Putamen (tissue), 1 donor: ENCODE measurements around the gene APRT.

ENCODE experiments used
- DNase-seq: peaks from one replicate; pipeline ENCODE4 v3.0.0-alpha.2; 2016; ENCODE audit warnings: low spot score

Gene APRT

GRCh38 chr16:88811769-88812512 is at the start of gene APRT:
Gene APRT, minus strand, starts transcription at chr16:88811928. Its CDS starts 29 bp downstream, at chr16:88811899.
- peak; percentile 91 for DNase-seq

DNA sequence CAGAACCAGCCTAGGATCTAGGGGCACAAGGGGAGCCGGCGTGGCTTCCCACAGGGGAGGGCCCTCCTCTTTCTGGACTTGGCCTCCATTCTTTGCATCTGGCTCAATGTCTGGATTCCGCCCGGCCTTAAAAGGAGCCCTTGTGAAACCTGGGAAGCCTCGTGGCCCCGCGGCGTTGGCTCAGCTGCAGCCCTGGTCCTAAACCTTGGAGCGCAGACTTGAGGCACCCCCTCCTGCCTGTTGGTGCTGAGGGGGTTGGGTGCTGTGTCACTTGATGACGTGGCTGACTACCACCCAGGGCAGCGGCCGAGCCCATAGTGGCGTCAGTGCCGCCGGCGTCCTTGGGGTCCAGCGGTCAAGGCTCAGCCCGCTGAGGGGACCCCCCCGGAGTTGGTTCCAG is 49.6 kb upstream of the APRT start:
- DNase-seq, result no peak

GRCh38 chr16:88859381-88860091 is 47.8 kb upstream of the APRT start:
- no peak for DNase-seq

- DNase-seq, result peak; percentile 76
Observed at GRCh38 chr16:88857728-88858339, 46.1 kb upstream of the APRT start.

DNA sequence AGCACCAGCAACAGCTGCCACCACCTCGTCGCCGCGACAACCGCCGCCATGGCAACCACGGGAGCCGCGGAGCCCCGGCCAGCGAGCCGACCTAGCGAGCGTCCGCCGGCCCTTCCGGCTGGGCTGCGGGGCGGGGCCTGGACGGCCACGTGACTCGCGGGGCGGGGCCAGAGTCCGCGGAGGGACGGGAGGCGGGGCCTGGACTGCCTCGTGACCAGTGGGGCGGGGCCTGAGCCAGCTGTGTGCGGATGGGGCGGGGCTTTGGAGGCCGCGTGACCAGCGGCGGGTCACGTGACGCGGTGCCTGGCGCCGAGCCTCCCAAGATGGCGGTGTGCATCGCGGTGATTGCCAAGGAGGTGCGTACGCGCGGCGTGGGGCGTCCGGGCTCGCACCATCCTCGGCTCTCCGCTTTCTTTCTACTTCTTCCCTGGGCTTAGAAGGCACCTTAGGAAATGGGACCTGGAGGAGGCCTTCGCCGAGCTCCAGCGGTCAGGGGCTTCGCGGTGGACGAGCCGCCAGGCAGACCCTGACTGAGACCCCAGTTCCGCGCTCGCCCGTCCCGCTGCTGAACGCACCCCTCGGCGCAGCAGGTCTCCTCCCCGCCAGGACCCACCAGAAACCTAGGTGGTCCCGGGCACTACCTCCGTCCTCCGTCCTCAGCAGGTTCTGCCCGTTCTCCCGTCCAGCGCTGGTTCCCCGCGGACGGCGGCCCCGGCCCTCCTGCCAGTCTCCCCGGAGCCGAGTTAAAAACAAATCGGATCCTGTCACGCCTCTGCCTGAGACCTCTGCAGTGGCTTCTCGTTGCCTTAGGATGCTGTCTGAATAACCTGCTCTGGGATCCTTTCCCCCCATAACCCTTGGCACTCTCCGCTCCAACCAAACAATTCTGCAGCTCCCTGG is 45.4 kb upstream of the APRT start, which contains the start of the genes GALNS and TRAPPC2L:
TSS of gene GALNS (minus strand) at position 120 of the 900 bp plus-strand sequence. CDS start at position 50, 70 bp downstream.
TSS of gene TRAPPC2L (plus strand) at position 300 of the 900 bp plus-strand sequence. CDS start at position 324, 24 bp downstream.
- DNase-seq, result peak; percentile 97

GRCh38 chr16:88856122-88856827 is 44.5 kb upstream of the APRT start:
- no peak for DNase-seq

GRCh38 chr16:88855736-88856121 is 44.0 kb upstream of the APRT start:
- DNase-seq, result no peak

DNA sequence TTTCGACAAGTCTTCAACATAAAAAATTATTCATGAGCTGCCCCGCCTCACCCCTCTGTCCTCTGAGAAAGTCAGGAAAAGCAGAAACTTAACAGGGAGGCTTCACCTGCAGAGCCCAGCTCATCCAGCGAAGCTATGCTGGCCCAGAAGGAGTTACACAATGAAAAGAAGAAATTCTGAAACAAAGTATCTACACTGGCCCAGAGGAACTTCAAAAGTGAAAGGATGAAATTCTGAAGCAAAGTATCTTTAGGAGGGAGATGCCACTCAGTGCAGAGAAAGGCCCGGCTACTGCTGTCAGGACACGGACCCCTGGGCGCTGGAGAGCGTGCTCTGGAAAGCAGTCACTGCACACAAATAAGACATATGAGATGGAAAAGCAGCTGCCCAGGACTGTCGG is 43.4 kb upstream of the APRT start:
- DNase-seq, result no peak

- DNase-seq, result no peak
Observed at GRCh38 chr16:88854306-88855111, 42.8 kb upstream of the APRT start.

DNA sequence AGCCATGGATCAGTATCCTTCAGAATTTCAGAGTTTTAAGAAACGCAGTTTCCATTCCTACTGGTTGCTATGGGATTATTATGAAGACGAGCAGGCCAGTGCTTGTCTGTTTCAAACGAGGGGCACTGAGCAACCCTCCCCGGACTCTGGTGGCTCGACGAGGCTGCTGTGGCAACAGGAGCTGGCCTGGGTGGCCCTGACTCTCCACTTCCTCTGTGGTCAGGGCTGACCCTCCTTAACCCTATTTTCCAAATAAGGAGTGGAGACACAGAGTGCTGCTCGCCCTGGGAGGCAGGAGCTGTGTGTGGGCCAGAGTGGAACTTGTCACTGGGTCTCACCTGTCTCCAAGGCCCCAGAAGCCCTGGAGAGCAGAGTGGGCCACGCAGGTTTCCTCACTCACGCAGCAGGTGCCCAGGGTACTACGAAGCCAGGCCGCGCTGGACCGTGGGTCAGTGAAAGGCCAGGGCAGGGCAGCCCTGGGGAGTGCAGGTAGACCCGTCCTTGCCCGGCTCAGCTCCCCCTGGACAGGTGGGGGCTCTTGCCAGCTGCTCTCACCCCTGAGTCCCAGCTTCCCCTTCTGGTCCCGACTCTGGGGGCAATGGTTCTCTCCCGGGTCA is 41.7 kb upstream of the APRT start:
- DNase-seq, result no peak

GRCh38 chr16:88851616-88852015 is 39.9 kb upstream of the APRT start:
- DNase-seq, result no peak

DNA sequence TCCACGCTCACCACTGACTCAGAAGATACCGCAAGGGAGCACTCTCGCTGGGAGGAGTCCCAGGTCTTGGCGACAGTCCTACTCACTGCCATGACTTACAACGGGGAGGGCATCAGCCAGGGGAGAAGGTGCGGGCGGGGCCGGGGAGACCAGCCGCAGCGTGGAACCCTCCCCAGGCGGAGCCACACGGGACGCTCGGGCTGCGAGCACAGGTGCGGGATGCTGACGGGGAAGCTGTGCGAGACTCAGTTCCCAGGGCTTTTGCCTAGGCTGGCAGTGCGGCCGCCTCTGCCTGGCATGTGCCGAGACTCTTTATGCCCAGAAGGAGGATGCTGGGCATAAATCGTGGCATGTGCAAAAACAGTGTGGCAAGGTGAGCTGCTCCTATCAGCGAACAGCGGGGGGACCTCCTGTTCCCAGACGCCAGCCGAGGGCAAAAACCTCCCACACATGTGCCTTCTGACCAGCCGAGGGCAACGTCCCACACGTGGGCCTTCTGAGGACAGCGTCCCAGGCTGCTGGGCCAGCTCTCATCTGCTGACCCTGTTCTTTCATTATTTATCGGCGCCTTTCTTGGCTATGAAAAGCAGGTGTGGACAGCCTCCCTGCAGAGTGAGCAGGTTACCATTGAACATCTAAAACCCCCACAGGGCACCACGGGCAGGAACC is 38.9 kb upstream of the APRT start:
- DNase-seq, result no peak

DNA sequence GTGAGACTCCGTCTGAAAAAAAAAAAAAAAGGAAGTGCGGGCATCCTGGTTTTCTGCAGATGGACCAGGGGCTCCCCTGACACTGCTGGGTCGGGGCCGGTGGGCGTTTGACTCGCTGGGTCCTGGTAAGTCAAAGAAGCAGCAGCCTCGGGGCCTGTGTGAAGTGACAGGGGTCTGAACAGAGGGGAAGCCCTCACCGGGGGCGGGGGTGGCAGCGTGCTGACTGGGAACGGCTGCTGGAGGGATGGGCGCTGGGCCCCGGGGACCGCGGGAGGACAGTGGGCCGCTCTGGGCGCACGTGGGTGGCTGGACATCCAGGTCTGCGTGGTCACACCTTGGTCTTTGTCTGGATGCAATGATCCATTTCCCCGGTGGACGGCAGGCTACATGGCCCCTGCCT is 36.8 kb upstream of the APRT start:
- no peak for DNase-seq

GRCh38 chr16:88847654-88848053 is 35.9 kb upstream of the APRT start:
- DNase-seq, result no peak

GRCh38 chr16:88846088-88846487 is 34.4 kb upstream of the APRT start:
- DNase-seq, result no peak

DNA sequence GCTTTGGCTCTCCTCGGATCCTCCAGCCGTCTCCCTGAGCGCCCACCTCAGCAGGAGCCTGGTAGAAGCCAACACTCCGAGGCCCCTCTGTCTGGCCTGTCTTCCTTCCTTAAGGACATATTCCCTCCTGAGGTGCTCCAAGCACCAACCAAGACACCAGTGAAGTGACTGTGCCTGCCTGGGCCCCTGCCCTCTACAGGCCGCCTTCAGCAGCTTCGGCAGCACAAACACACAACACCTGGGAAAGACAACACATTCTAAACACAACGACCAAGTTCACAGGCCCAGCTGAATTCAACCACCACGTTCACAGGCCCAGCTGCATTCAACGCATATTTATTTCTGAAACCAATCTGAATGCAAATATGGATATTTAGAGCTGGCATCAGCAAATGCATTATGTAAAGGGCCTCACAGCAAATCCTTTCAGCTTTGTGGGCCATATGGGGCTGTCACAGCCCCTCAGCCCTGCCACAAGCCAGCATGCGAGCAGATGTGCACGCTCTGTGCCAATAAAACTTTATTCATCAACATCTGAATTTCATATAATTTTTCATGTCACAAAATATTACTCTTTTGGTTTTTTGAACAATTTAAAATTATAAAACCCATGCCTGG is 32.8 kb upstream of the APRT start:
- DNase-seq, result no peak

- DNase-seq, result no peak
Observed at GRCh38 chr16:88843256-88843655, 31.5 kb upstream of the APRT start.

DNA sequence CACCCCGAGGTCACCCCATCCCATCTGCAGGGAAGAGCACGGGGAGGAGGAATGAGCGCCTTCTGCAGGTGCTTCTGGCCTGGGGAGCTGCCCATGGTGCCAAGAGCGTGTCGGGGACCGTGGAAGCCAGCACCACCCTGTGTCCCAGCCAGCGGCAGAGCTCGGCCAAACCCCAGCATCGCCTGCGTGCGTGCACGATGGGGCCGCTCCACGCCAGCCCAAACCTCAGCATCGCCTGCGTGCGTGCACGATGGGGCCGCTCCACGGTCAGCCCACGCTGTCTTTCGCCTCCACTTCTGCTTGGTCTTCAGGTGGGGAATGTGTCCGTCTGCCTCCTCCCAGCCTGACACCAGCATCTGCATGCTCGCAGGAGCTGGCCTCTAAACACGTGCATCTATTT is 31.1 kb upstream of the APRT start:
- no peak for DNase-seq

DNA sequence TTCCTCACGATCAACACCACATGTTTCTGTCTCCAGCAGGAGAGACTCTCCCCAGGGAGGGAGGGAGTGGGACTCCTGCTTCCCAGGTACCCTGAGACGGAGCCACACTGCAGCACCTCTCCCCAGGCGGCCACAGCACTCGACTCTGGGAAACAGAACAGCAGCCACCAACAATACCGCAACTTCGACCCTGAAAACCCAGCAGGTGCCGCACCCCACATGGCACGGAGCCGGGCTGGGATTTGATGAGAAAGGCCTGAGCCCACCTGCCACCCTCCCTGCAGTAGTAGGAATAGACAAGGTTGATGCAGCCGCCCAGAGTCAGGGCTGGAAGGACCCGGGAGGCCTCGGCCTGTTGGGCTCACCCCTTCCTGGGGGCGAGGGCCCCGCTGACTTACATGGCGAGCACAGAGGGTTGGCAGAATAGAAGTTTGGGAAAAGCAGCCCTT is 30.6 kb upstream of the APRT start:
- no peak for DNase-seq
